Middle frontal gyrus (tissue), 1 donor: ENCODE measurements around the gene KRTAP10-9.
"Not testable (repeated sequence)": the region's sequence is repeated elsewhere in the genome, so short reads cannot be mapped to it uniquely, and the experiment has no call there.

Experiments used
- DNase-seq: peaks from one replicate; pipeline ENCODE4 v3.0.0-alpha.2; 2015; ENCODE audit warnings: low spot score; ENCODE audit errors: extremely low spot score

The KRTAP10-9 gene

GRCh38 chr21:44658913-44659595 lies 32.2 kb downstream of the KRTAP10-9 start:
- no peak for DNase-seq

GRCh38 chr21:44661567-44661966 lies 34.7 kb downstream of the KRTAP10-9 start:
- DNase-seq, result not testable (repeated sequence)

- DNase-seq, result no peak
These were observed 37.8 kb downstream of the KRTAP10-9 start for GRCh38 chr21:44664691-44665090.

GRCh38 chr21:44666401-44667320 lies 39.8 kb downstream of the KRTAP10-9 start, which contains the start of gene KRTAP12-2:
KRTAP12-2 (minus strand) TSS chr21:44666927; CDS start chr21:44666886, 41 bp downstream.
- no peak for DNase-seq

- DNase-seq, result no peak
These were observed 40.7 kb downstream of the KRTAP10-9 start for GRCh38 chr21:44667612-44668011.

GRCh38 chr21:44670642-44671432 lies 43.9 kb downstream of the KRTAP10-9 start:
- DNase-seq, result no peak

GRCh38 chr21:44671911-44672310 lies 45.0 kb downstream of the KRTAP10-9 start:
- DNase-seq, result no peak

GRCh38 chr21:44677881-44678280 lies 51.0 kb downstream of the KRTAP10-9 start:
- DNase-seq, result no peak
